H1 (cell line): Measurements from ENCODE around the gene LAYN. TPM values are rescaled to one million over a fixed set of nuclear protein-coding genes. Genes with fewer than 3 reads are reported as not detected.

Experiments
- CTCF ChIA-PET: fragments of 300-600 bp; sonication (Branson Sonifier 250); formaldehyde crosslinking; loops from one replicate; lab custom pipeline; 2021; ENCODE audit not compliant: partially characterized antibody; lab: Charles Lee
- POLR2A ChIA-PET: fragments of 300-600 bp; sonication (Branson Sonifier 250); formaldehyde crosslinking; loops from one replicate; lab custom pipeline; 2021; ENCODE audit warnings: inconsistent platforms; ENCODE audit not compliant: partially characterized antibody; lab: Charles Lee
- DNase-seq, 2 experiments: peaks; one replicate each; pipeline versions ENCODE4 v3.0.0 to v3.0.0-alpha.2; 2010 to 2022; ENCODE audit warnings: low spot score in 2 of 2, low read depth in 1 of 2, mixed read lengths in 1 of 2
- FAIRE-seq: peaks from 2 replicates; lab custom pipeline; 2011; peaks lifted over from hg19 to GRCh38; lab: Jason Lieb, UNC
- H2AFZ ChIP-seq: 2 replicates; pipeline ENCODE4 v1.8.1; 2012; ENCODE audit warnings: low read length, inconsistent platforms
- H2AK5ac ChIP-seq: 2 replicates; pipeline ENCODE4 v1.6.1; 2013; ENCODE audit warnings: low read depth, low read length
- H2BK120ac ChIP-seq: replicated peaks from 2 replicates; pipeline ENCODE3; 2013; ENCODE audit warnings: low read depth, low read length, inconsistent platforms
- H2BK12ac ChIP-seq: 2 replicates; pipeline ENCODE4 v1.6.1; 2013; ENCODE audit warnings: low read depth, low read length
- H2BK15ac ChIP-seq: 2 replicates; pipeline ENCODE4 v1.6.1; 2013; ENCODE audit warnings: low read length
- H2BK20ac ChIP-seq: 2 replicates; pipeline ENCODE4 v1.6.1; 2013; ENCODE audit warnings: low read length
- H2BK5ac ChIP-seq: 2 replicates; pipeline ENCODE4 v1.6.1; 2013; ENCODE audit warnings: low read depth, low read length
- H3K14ac ChIP-seq: 2 replicates; pipeline ENCODE4 v1.6.1; 2013; ENCODE audit warnings: inconsistent platforms; ENCODE audit not compliant: insufficient read length
- H3K18ac ChIP-seq: 2 replicates; pipeline ENCODE4 v1.6.1; 2013; ENCODE audit warnings: low read length; ENCODE audit errors: extremely low read depth
- H3K23ac ChIP-seq: 2 replicates; pipeline ENCODE4 v1.6.1; 2013; ENCODE audit warnings: inconsistent platforms; ENCODE audit not compliant: insufficient read length
- H3K23me2 ChIP-seq: 2 replicates; pipeline ENCODE4 v1.6.1; 2013; ENCODE audit warnings: low read depth, low read length
- H3K27ac ChIP-seq: 2 replicates; pipeline ENCODE4 v1.6.1; 2011; ENCODE audit warnings: low read depth, low read length, inconsistent platforms
- H3K27me3 ChIP-seq, 4 experiments: replicated peaks in 1 of 4; 1 replicate in 1 of 4; 2 replicates in 3 of 4; pipeline versions ENCODE4 v1.6.1 to v1.8.1; 2011 to 2013; ENCODE audit warnings: low read length in 3 of 4, mild to moderate bottlenecking in 3 of 4, inconsistent platforms in 2 of 4, mixed read lengths in 2 of 4, moderate library complexity in 1 of 4; ENCODE audit not compliant: control insufficient read depth in 3 of 4, insufficient read depth in 3 of 4; ENCODE audit errors: extremely low read depth in 1 of 4
- H3K36me3 ChIP-seq, 4 experiments: 2 replicates each; pipeline versions ENCODE4 v1.6.1 to v1.8.1; 2011 to 2013; ENCODE audit warnings: mild to moderate bottlenecking in 4 of 4, low read length in 3 of 4, moderate library complexity in 2 of 4, control low read depth in 1 of 4, inconsistent platforms in 1 of 4; ENCODE audit not compliant: insufficient read depth in 4 of 4, control insufficient read depth in 2 of 4
- H3K4ac ChIP-seq: replicated peaks from 2 replicates; pipeline ENCODE3; 2013; ENCODE audit warnings: low read length, low read depth, mixed read lengths, inconsistent platforms; ENCODE audit not compliant: insufficient read length
- H3K4me1 ChIP-seq, 4 experiments: replicated peaks in 1 of 4; 1 replicate in 1 of 4; 2 replicates in 3 of 4; pipeline versions ENCODE4 v1.6.1 to v1.8.1; 2011 to 2013; ENCODE audit warnings: low read length in 3 of 4, inconsistent platforms in 2 of 4, mixed read lengths in 1 of 4; ENCODE audit not compliant: insufficient read depth in 4 of 4, control insufficient read depth in 3 of 4
- H3K4me2 ChIP-seq, 2 experiments: 2 replicates each; pipeline versions ENCODE4 v1.6.1 to v1.8.1; 2011 to 2013; ENCODE audit warnings: low read depth in 2 of 2, low read length in 2 of 2, control low read depth in 1 of 2, inconsistent platforms in 1 of 2, mild to moderate bottlenecking in 1 of 2; ENCODE audit not compliant: insufficient read depth in 1 of 2
- H3K4me3 ChIP-seq, 4 experiments: fragments of 200-600, 300-600 bp in 1 of 4; sonication (generic), shearing (Covaris generic), sonication (Bioruptor Twin) in 1 of 4; 2 replicates each; pipeline versions ENCODE4 v1.5.1 to v1.8.1; 2011 to 2016; ENCODE audit warnings: low read length in 4 of 4, low read depth in 3 of 4, control low read depth in 2 of 4, inconsistent platforms in 2 of 4, mild to moderate bottlenecking in 2 of 4, mixed read lengths in 1 of 4, moderate library complexity in 1 of 4; ENCODE audit not compliant: insufficient read depth in 2 of 4; ENCODE audit errors: extremely low read depth in 1 of 4
- H3K56ac ChIP-seq: replicated peaks from 2 replicates; pipeline ENCODE3; 2013; ENCODE audit warnings: low read depth, mild to moderate bottlenecking, mixed read lengths, low read length, inconsistent platforms; ENCODE audit not compliant: insufficient read length
- H3K79me1 ChIP-seq: 2 replicates; pipeline ENCODE4 v1.6.1; 2013; ENCODE audit warnings: low read depth, low read length, control low read depth
- H3K79me2 ChIP-seq, 2 experiments: 2 replicates each; pipeline versions ENCODE4 v1.6.1 to v1.8.1; 2012 to 2013; ENCODE audit warnings: low read length in 2 of 2, mild to moderate bottlenecking in 2 of 2, inconsistent platforms in 1 of 2; ENCODE audit not compliant: insufficient read depth in 2 of 2, control insufficient read depth in 1 of 2
- H3K9ac ChIP-seq, 4 experiments: replicated peaks in 1 of 4; 1 replicate in 1 of 4; 2 replicates in 3 of 4; pipeline versions ENCODE4 v1.6.1 to v1.8.1; 2011 to 2013; ENCODE audit warnings: low read depth in 3 of 4, low read length in 3 of 4, control low read depth in 2 of 4, mild to moderate bottlenecking in 2 of 4, moderate library complexity in 2 of 4, inconsistent platforms in 1 of 4; ENCODE audit errors: extremely low read depth in 1 of 4
- H3K9me3 ChIP-seq, 2 experiments: 2 replicates each; pipeline versions ENCODE4 v1.6.1 to v1.8.1; 2012 to 2013; ENCODE audit warnings: mild to moderate bottlenecking in 2 of 2, moderate library complexity in 2 of 2, control low read depth in 1 of 2, inconsistent platforms in 1 of 2, low read depth in 1 of 2, low read length in 1 of 2, mixed read lengths in 1 of 2; ENCODE audit not compliant: insufficient read depth in 2 of 2
- H4K20me1 ChIP-seq, 2 experiments: replicated peaks in 1 of 2; 2 replicates each; pipeline versions ENCODE3 to v1.8.1; 2011 to 2013; ENCODE audit warnings: inconsistent platforms in 2 of 2, low read length in 2 of 2, mild to moderate bottlenecking in 1 of 2; ENCODE audit not compliant: insufficient read depth in 2 of 2, control insufficient read depth in 1 of 2
- H4K5ac ChIP-seq: 2 replicates; pipeline ENCODE4 v1.6.1; 2013; ENCODE audit warnings: low read length, low read depth, mixed read lengths, inconsistent platforms; ENCODE audit not compliant: insufficient read length
- H4K8ac ChIP-seq: 2 replicates; pipeline ENCODE4 v1.8.0; 2013; ENCODE audit warnings: mild to moderate bottlenecking, moderate library complexity, low read length, inconsistent platforms; ENCODE audit not compliant: insufficient read depth; ENCODE audit errors: extremely low read depth
- H4K91ac ChIP-seq: replicated peaks from 2 replicates; pipeline ENCODE3; 2013; ENCODE audit warnings: low read length, mixed read lengths, inconsistent platforms; ENCODE audit not compliant: insufficient read length
- BRCA1 ChIP-seq: IDR thresholded peaks from 2 replicates; pipeline ENCODE4 v1.6.1; 2012; ENCODE audit warnings: low read depth, low read length, improper control_type of control experiment
- CHD1 ChIP-seq: IDR thresholded peaks from 2 replicates; pipeline ENCODE4 v1.6.1; 2012; ENCODE audit warnings: low read depth, low read length, improper control_type of control experiment
- E2F6 ChIP-seq: IDR thresholded peaks from 2 replicates; pipeline ENCODE4 v1.6.1; 2012; ENCODE audit warnings: inconsistent platforms
- EGR1 ChIP-seq: IDR thresholded peaks from 2 replicates; pipeline ENCODE4 v1.6.1; 2011; ENCODE audit warnings: low read depth, low read length, borderline replicate concordance
- EZH2 ChIP-seq: fragments of 200-600 bp; sonication (generic); IDR thresholded peaks from 2 replicates; pipeline ENCODE4 v1.7.1; 2012; ENCODE audit warnings: low read depth, mild to moderate bottlenecking, moderate library complexity, low read length, inconsistent platforms; ENCODE audit not compliant: severe bottlenecking
- JUN ChIP-seq: IDR thresholded peaks from 2 replicates; pipeline ENCODE4 v1.6.1; 2011; ENCODE audit warnings: low read depth, mild to moderate bottlenecking, improper control_type of control experiment, low read length
- JUND ChIP-seq: IDR thresholded peaks from 2 replicates; pipeline ENCODE4 v1.6.1; 2011; ENCODE audit warnings: mild to moderate bottlenecking, improper control_type of control experiment, low read length
- POLR2A ChIP-seq, 2 experiments: IDR thresholded peaks; 1 replicate in 1 of 2; 2 replicates in 1 of 2; pipeline ENCODE4 v1.6.1; 2011; ENCODE audit warnings: low read depth in 2 of 2, low read length in 2 of 2, mild to moderate bottlenecking in 2 of 2; ENCODE audit errors: control extremely low read depth in 1 of 2
- SP1 ChIP-seq: IDR thresholded peaks from 2 replicates; pipeline ENCODE4 v1.6.1; 2011; ENCODE audit warnings: low read depth, low read length
- WGBS, 2 experiments: shearing (Covaris generic) in 1 of 2; methylation state at CpG; one replicate each; pipeline versions ENCODE4 v1.1.6 to v1.1.7; 2013 to 2015; ENCODE audit warnings: low lambda C conversion rate in 2 of 2, mixed read lengths in 2 of 2, inconsistent platforms in 1 of 2, low coverage in 1 of 2, missing lambda C conversion rate in 1 of 2; ENCODE audit not compliant: insufficient replicate concordance in 2 of 2, insufficient coverage in 1 of 2, insufficient read length in 1 of 2; ENCODE audit errors: extremely low coverage in 1 of 2, missing lambda C conversion rate in 1 of 2; 5-methylcytosine and 5-hydroxymethylcytosine counted together
- polyA plus RNA-seq, 7 experiments: library from polyadenylated mRNA; depleted of rRNA in 3 of 7; stranded (reverse) in 5 of 7; unstranded in 2 of 7; fragments of >200 nt in 5 of 7; fragments of 200-250 nt in 2 of 7; gene quantifications; 1 replicate in 5 of 7; 2 replicates in 1 of 7; 4 replicates in 1 of 7; pipeline versions ENCODE4 v1.2.1 to v1.2.3, GENCODE V29; 2011 to 2013; ENCODE audit warnings: missing spikeins in 2 of 7, mixed read lengths in 2 of 7
- total RNA-seq: library from RNA; stranded (reverse); fragmentation: NEBNext Ultra II Directional; extraction: Animal tissue kit (Norgen Biotek cat#: 25700); gene quantifications from 2 replicates; pipeline ENCODE4 v1.2.1, GENCODE V29; 2021

The LAYN gene
- total and polyA plus RNA-seq, 2 of the 8 experiments (the other 6 are each of a cell fraction or from before 2014, with no cell fraction given), result 4.2 to 9.3 TPM

DNA sequence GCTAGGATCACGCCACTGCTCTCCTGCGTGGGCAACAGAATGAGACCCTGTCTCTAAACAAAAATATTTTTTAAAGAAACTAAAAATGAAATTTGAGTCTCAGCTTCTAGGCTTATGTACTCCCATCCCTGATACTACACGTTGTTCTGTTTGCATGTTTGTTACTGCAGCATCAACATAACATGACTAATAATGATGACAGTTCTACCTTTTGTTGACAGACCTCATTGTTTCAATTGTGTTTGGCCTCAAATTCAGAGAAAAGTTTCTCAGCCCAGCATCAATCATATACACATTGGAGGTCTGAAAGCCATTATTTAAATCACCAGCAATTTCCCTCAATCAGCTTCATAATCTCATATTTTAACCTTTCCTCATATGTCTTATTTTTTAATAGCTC, 20.8 kb downstream of the LAYN start:
- no peak overlapping the region for H3K14ac ChIP-seq
- H4K20me1 ChIP-seq, result no peaks in the 10 kb centered on the region
- H2BK12ac ChIP-seq, result no peak overlapping the region; the same call in 1 of the 2 replicates
- H3K18ac ChIP-seq, result no peak overlapping the region; the same call in 1 of the 2 replicates
- no peak overlapping the region for H2BK5ac ChIP-seq
- H3K23ac ChIP-seq, result no peak overlapping the region
- no peaks in the 10 kb centered on the region for H3K79me2 ChIP-seq
- DNase-seq, result no peak
- no peak overlapping the region for H3K4me2 ChIP-seq
- no peak overlapping the region for H2BK15ac ChIP-seq
- 85% methylated on average over 3 of the region's 3 CpGs; no CpG with 5 or more reads in 1 of the 2 experiments for WGBS, 2 experiments
- ChIA-PET CTCF (interaction anchor here (0.7 to 3.7 kb wide), 7 partner anchors 13 to 271 kb away, joined by 3 to 15 read pairs (median 5); partner anchors contain the start of gene POU2AF3), POLR2A (interaction anchor here (1.5 kb wide), 1 partner anchor 206 kb away, joined by 3 read pairs; no protein-coding TSS in a partner anchor)
- no peak overlapping the region for H3K9ac ChIP-seq
- FAIRE-seq, result no peak
- no peak overlapping the region for H2AFZ ChIP-seq
- peaks cover under 1% of the 10 kb centered on the region in 2 experiments; a peak in 3 of 4 replicates for H3K9me3 ChIP-seq
- no peak overlapping the region for H4K91ac ChIP-seq
- H3K4ac ChIP-seq, result no peak overlapping the region
- H3K79me1 ChIP-seq, result no peaks in the 10 kb centered on the region
- H3K27ac ChIP-seq, result no peak overlapping the region
- no peak overlapping the region for H4K5ac ChIP-seq
- no peak overlapping the region for H2AK5ac ChIP-seq
- no peak overlapping the region for H4K8ac ChIP-seq
- H3K4me1 ChIP-seq, result peaks cover 0 to 6% (median 4%) of the 10 kb centered on the region in 4 experiments; a peak in 4 of 7 replicates
- H3K36me3 ChIP-seq, result peaks cover 0 to 4% (median 2%) of the 10 kb centered on the region in 4 experiments; a peak in 2 of 8 replicates
- H3K56ac ChIP-seq, result no peak overlapping the region
- no peak overlapping the region for H3K4me3 ChIP-seq
- TF ChIP-seq JUND, result no peak
- TF ChIP-seq POLR2A (IDR thresholded peaks at IDR 0.05; ENCODE audit: control extremely low read depth in 1 of 2, low read depth in 2 of 2, low read length in 2 of 2), result no peak
- TF ChIP-seq EGR1, result no peak
- TF ChIP-seq BRCA1, result no peak
- no peak for TF ChIP-seq E2F6
- no peak for TF ChIP-seq JUN
- no peak for TF ChIP-seq SP1
- no peak for TF ChIP-seq EZH2
- no peak for TF ChIP-seq CHD1
- H3K23me2 ChIP-seq, result no peaks in the 10 kb centered on the region
- no peaks in the 10 kb centered on the region for H3K27me3 ChIP-seq
- no peak overlapping the region for H2BK120ac ChIP-seq
- H2BK20ac ChIP-seq, result no peak overlapping the region
